Stimulated activated CD4-positive, alpha-beta T cell treated with anti-CD3 and anti-CD28 coated beads, Interleukin-1b, Interleukin-23, amount 100 ng/mL, for 24 hours (primary cell): ENCODE data around the gene ALK.

Experiments used
- DNase-seq, 4 experiments: peaks; one replicate each; pipeline ENCODE4 v3.0.0-alpha.2; 2020; ENCODE audit warnings: low read depth in 4 of 4, low spot score in 1 of 4

The ALK gene

DNA sequence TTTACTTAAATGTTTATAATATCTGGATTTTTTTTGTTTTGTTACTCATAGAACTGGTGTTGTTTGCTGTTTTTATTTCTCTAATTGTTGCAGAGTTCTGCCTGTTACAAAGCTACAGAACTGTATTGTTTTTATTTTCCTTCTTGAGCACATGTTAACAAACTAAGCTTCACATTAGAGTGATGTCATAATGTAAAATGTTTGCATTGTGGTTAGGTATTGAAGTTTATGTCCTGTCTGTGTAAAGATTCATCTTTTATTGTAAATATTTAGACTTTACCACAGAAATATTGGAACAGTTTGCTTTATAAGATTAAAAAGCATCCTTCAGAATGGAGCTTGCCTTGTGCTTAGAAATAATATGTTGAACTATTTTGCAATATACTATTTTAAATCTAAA lies 738.5 kb downstream of the ALK start:
- no peak for DNase-seq

DNA sequence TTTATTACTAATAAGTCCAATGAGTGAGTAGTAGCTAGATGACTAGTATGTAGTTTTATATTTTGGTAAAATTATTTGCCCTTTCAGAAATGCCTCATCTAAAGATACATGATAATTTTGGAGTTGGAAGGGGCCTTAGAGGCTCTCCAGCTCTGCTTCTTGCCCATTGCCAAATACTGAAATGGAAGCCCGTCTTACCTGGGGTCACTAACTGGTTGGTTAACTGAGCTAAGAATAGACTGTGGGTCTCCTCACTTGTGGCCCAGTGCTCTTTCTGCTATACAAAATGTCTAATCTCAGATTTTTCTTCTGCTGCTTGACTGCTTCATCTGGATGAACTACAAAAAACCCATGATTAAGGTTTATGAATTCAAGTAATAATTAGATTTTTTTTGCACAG lies 739.1 kb downstream of the ALK start:
- DNase-seq, result no peak

DNA sequence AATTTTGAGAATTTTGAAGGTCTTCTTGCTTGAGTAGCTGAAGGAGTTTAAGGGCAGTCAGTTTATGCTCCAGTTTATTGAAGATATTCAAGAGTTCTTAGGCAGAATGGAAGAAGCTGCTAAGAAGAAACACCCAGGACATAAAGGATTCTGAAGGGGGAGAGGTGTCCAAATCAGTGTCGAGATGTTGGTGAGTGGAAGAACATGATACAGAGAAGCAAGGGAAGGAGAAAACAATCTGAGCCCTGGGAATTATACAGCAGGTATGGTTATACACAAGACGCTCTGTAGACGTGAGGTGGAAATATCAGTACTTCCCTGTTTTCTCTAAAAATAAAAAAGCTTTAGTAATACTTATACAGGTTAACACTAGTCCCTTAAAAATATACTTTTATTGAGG lies 746.0 kb downstream of the ALK start:
- no peak for DNase-seq

DNA sequence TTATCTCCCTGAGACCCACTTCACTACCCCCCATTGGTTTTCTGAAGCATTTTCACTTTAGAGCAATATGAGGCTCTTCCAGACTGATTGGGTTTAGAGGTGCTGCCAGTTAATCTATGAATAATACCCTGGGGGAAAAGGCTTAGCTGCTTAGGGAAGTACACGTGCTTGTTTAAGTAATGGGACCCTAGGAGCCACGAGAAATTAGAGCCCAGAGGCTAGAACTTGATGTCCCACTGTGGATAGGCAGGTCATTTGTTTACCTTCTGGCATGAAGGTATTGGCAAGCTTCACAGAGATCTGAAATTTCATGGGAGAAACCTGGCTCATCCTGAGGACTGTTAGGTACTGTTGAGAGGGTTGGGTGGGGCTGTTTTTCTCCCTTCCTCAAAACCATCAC lies 746.4 kb downstream of the ALK start:
- no peak for DNase-seq

DNA sequence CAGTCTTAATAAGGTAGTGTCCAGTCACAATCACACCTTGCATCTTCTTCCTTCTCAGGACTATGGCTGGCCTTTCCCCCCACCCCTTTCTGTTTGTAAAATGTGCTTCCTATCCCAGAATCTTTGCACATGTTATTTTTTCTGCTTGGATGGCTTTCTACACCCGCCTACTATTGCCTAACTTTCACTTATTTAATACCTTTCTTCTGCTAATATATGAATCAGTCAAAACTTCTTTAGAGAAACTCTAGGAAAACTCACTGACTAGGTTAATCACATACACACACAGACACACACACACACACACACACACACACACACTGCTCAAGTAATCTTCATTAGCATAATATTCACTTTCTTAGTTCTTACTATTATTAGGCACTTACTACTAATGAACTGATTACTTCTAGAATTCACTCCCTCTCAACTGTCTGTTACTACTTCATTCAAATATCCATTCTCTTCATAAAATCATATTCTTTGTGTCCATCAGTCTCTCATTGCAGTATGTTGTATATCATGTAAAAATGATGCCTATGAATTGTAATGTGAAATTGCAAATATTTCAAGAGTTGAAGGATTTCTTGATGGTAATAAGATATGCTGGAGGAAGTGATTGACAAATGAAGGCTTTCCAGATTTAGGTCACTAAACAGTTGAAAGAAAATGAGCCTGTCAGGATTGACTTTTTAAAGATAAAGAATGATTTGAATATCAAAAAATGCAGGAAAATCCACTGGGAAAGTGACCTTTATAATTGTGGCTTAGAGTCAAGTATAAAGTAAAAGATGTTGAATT lies 754.9 kb downstream of the ALK start:
- DNase-seq, result no peak

DNA sequence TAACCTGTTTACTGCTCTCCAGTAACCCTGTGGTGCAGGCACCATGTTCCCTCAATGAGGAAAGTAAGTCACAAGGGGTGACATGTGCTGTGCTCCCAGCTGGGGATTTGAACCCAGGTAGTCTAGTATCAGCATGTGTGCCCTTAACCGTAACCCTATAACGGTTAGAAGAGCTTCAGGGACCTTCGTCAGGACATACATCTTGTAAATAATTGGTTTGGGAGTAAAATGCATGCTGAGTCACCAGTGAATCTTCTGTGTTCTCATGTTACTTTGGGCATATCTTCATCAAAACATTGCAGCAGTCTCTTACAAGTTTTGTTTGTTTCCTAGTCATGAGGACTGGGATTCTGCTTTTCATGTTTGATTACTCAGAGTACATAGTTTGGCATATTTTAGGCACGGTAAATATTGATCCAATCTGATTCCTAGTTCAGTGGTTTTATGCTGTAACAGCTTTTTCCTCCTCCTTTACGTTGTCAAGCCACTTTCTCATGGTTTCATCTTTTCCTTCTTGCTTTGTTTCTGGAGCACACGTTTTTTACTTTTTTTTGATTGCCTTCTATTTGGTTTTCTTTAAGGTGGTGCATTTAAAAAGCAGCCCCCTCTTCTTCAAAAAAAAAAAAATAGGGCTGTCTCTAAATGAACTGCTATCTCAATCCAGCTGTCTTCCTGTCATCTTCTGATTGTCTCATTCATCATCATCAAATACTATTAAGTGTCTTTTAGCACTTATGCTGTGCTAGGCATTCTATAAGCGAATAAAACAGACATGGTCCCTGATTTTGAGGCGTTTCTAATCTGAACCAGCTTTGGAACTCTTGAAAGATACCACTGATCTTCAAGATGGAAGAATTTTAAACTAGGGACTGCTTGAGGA lies 755.8 kb downstream of the ALK start:
- no peak for DNase-seq

DNA sequence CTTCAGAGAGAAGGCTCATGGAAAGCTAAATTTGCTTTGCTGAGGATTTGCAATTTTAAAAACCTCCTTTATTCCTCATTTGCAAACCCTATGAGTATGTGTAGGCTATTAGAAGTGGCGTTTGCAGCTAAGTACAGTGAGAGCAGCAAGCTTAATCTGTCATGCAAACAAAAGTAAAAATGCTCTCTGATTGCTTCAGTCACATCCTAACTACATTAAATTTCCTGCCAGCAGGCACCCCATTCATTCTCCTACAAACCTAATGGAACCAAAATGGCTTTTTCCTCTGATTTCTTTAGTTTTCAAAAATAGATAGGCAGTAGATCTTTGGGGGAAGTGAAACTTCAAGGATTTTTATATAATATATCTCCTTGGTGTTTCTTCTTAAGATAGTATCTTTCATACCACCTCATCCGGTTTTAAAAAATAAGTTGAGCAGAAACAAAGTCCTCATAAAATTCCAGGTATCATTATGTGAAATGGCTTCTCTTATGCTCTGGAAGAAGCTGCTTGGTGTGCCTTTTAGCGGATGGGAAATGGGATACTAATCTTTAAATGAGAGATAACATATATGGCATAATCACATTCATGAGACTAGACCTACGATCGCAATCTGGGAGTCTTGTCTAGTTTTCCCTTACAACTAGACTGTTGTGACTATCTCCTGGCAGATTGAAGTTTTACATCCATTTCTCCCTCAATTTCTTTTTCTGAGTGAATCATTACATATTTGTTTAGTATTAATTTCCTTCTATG lies 757.1 kb downstream of the ALK start:
- DNase-seq, result no peak

DNA sequence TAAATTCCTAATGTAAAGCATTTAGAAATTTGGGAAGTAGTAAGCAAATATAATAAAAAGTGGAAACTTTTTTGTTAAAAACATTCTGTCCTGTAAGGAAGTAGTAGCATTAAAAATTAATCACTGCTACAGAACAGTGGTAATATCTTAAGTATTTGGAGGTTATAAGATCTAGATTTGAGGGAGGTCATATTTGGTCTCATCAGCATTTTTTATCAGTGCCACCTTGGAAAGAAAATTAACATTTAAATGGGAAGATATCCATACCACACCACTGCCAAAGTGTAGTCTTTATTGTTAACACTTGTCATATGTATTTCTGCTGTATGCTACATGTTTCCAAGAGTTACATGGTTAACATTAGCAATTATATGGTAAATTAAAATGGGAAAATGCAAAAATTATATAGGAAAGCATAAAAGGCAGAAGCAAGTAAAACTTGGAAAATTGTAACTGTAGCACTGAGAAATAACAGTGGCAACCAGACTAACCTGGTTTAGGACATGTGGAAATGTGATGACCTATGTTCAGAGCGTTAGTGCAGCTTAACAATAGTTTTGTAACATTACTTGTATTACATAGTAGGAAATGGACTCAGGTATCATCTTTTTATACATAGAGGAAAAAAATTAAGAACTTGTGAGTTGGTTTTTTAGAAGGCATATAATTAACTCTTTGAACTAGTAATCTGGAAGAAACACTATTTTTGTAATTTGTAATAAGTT lies 759.0 kb downstream of the ALK start:
- no peak for DNase-seq

DNA sequence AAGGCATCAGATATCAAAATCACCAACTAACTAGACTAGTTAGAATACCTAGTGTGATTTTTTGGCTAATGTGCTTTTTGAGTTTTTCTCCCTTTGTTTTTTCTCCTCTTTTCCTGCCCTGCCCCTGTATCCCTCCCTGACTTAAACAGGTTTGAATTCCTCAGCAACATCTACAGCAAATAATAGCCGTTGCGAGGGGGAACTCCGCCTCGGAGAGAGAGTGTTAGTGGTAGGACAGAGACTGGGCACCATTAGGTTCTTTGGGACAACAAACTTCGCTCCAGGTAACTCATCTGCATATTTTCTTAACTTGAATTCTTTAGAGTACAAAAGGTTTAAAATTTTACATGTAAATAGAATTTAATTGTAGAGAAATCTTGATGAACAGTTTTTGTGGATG lies 761.2 kb downstream of the ALK start:
- DNase-seq, result no peak

DNA sequence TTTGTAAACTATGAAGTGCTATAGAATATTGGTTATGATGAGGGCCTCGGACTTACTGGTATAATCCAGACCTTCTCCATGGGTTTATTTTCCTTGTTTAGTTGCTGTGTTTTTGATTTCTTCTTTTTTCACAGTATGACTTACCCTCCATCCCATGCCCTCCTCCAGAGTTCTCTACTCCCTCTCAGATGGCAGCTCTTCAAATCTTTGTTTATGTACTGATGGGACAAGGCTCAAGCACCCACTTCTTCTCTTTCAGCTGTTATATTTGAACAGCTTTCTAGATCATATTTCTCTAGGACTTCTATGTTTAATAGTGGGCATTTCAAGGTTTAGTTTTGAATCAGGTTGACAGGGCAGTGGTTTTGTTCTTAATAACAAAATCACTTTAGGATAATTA lies 762.3 kb downstream of the ALK start:
- no peak for DNase-seq

DNA sequence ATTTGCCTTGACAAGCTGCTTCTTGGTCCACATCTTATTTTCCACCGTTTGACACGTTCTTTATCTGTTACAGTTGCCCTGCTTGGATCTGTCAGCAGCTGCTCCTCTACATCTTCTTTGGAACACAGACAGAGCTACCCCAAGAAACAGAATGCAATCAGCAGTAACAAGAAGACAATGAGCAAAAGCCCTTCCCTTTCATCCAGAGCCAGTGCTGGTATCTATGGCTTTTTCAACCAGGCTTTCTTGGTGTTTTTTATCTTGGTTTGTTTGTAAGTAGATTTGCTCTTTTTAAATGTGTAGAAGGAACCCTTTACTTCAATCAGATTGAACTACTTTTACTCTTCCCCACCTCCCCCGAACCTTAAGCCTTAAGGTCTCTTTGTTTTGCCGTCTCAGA lies 764.3 kb downstream of the ALK start:
- DNase-seq, result no peak

DNA sequence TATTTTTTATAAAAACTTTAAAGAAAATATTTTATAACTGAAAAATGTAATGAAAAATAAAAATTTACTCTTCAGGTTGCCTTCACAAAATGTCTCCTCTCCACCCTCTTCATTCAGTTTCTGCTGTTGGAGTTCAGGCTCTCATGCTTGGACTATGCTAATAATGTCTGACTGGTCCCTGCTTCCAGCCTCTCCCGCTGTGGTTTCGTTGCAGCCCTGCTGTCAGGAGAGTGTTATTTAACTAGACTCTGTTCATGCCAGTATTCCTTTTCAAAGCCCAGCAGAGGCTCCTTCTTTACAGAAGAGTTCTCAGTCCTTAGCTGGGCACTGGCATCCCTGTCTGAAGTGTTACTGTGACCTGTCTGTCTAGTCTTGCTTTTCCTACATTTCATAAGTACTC lies 765.8 kb downstream of the ALK start:
- DNase-seq, result no peak

DNA sequence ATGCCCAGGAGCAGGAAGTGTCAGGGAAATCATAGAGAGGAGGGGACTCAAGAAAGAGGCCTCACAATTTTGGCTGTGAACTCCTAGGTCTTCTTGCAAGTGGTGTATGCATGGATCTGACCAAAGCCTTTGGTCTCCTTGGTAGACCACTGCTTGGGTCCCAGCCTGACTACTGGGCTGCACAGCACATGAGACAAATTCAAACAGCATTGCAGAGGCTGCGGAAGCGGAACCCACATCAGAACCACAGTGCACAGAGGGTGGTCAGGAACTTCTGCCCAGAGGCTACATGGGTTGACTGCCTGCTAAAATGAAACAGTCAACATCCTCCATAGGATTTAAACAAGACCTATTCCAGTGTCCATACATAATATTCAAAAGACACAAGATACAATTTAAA lies 766.8 kb downstream of the ALK start:
- no peak for DNase-seq

DNA sequence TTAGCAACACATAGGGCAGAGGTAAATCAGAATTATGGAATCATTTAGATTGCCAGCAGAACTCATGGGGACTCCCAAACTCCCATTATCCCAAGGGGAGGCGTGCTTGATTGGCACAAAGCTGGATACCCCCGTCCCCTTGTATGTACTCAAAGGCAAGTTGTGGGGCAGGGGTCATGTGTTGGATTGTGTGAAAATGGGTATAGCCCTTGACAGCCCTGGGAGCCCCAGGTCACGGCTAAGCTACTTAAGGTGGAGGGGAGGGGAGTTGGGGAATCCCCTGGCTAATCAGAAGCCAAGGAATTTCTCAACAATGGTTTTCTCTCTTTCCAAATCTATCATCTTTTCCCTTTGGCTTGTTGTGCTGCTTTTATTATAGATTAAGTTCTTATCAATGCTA lies 773.4 kb downstream of the ALK start:
- no peak for DNase-seq

DNA sequence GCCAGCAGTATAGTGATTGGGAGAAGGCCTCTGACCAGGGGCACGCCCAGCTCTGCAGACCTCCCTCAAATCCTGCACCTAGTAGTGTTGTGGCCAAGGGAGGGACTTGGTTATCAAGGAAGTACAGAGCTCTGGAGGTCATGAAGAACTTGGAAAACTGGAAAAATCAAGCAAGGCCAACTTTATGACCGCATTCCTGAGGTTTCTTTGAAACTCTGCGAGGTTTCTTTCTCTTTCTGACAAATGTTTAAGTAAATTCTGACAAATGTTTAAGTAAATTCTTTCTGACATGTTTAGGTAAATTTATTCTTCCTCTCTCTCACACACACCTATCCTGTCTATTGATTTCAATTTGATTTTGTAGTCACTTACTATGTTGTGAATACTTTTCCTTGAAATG lies 775.2 kb downstream of the ALK start:
- DNase-seq, result no peak

DNA sequence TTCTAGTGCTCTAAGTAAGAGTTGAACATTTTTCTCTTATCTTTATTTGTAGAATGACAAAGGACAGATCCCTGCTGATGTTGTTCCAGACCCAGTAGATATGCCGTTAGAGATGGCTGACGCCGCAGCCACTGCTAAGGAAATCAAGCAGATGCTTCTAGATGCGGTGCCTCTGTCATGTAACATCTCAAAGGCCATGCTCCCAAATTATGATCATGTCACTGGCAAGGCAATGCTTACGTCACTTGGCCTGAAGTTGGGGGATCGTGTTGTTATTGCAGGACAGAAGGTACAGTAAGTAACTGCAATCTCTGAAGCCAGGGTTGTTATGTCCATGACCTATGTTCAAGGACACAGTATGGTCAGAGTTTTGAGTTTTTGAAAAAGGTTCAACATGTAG lies 777.7 kb downstream of the ALK start:
- DNase-seq, result no peak
